HepG2 (cell line): Measurements from ENCODE around the gene CELA2B.

Source experiments
- ADNP ChIP-seq: sonication (generic); formaldehyde crosslinking; IDR thresholded peaks from 2 replicates; pipeline ENCODE4 v1.4.0; 2020; ENCODE audit warnings: missing genetic modification reagents
- MYC ChIP-seq: sonication (generic); formaldehyde crosslinking; IDR thresholded peaks from 2 replicates; pipeline ENCODE4 v1.9.0; 2021; ENCODE audit warnings: missing genetic modification reagents, borderline replicate concordance
- POLR2G ChIP-seq: fragments of 200-400 bp; formaldehyde crosslinking; IDR thresholded peaks from 2 replicates; pipeline ENCODE4 v1.6.1; 2018; ENCODE audit warnings: mild to moderate bottlenecking, low read depth, low read length, moderate library complexity
- RBAK ChIP-seq: sonication (generic); formaldehyde crosslinking; IDR thresholded peaks from 2 replicates; pipeline ENCODE4 v1.5.1; 2020; ENCODE audit warnings: mild to moderate bottlenecking, missing genetic modification reagents
- WIZ ChIP-seq: sonication (generic); formaldehyde crosslinking; IDR thresholded peaks from 2 replicates; pipeline ENCODE4 v1.5.1; 2020; ENCODE audit warnings: mild to moderate bottlenecking, missing genetic modification reagents

DNA sequence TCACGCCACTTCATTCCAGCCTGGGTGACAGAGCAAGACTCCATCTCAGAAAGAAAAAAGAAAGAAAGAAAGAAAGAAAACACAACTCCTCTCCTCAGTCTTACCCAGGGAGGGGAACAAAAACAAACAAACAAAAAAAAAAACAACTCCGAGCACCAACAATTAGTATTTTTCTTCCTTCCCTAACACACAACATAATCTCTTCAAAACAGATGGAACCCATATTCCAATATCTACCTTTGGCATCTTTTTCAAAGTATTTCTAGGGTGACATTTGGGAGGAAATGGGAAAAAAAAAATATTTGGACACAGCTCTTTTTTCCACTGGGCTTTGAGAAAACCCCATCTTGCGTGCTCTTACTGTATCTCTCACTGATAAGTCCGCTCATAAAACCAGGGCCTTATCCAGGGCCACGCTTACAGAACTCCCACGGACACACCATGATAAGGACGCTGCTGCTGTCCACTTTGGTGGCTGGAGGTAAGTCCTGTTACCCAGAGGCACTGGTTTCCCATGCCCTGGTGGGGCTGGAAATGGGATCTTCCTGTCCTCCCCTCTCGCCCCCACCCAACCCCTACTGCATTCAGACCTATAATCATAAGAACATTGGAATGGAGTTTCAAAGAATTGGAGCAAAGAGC, 19.5 kb upstream of the CELA2B start, which contains the start of gene CELA2A:
- TF ChIP-seq POLR2G = no peak
- TF ChIP-seq MYC = no peak
- TF ChIP-seq WIZ (CRISPR knock-in tag) = no peak
- TF ChIP-seq RBAK (CRISPR knock-in tag) = no peak
- TF ChIP-seq ADNP (CRISPR knock-in tag) = no peak
